ENCODE results near the gene BTBD7.

- TF ChIP-seq TOX (CRISPR knock-in tag; IDR thresholded peaks at IDR 0.05; ENCODE audit: borderline replicate concordance) (no peak), ZFP30 (CRISPR knock-in tag; IDR thresholded peaks at IDR 0.05) (no peak), PATZ1 (CRISPR knock-in tag; IDR thresholded peaks at IDR 0.05; ENCODE audit: borderline replicate concordance) (no peak), CSDC2 (CRISPR knock-in tag; IDR thresholded peaks at IDR 0.05) (no peak), ARNTL (CRISPR knock-in tag; IDR thresholded peaks at IDR 0.05; ENCODE audit: borderline replicate concordance, low read depth) (no peak), TCF4 (CRISPR knock-in tag; IDR thresholded peaks at IDR 0.05; ENCODE audit: borderline replicate concordance) (no peak)
These were observed 29.9 kb downstream of the BTBD7 start for GRCh38 chr14:93302688-93303581.
